Measurements from ENCODE around the gene CREG1.
A peak's percentile ranks its signal among the peaks of the same experiment; 100 is the strongest.
"Not testable (repeated sequence)": the region's sequence is repeated elsewhere in the genome, so short reads cannot be mapped to it uniquely, and the experiment has no call there.

The CREG1 gene

GRCh38 chr1:167563579-167564246, 10.2 kb upstream of the CREG1 start:
- DNase-seq = no peak

DNA sequence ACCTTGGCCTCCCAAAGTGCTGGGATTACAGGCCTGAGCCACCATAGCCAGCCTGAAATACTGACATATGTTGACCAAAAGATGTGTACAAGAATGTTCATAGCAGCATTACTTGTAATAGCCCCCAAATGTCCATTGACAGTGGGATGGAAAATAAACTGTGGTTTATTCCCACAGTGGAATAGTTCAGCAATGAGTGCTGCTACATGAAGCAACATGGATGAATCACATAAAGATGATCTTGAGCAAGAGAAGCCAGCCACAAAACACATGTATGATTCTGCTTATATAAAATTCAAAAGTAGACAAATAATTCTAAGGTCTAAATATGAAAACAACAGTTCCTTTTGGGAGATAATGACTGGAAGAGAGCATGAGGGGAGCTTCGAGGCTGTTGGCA, 9.1 kb upstream of the CREG1 start:
- no peak for DNase-seq

DNA sequence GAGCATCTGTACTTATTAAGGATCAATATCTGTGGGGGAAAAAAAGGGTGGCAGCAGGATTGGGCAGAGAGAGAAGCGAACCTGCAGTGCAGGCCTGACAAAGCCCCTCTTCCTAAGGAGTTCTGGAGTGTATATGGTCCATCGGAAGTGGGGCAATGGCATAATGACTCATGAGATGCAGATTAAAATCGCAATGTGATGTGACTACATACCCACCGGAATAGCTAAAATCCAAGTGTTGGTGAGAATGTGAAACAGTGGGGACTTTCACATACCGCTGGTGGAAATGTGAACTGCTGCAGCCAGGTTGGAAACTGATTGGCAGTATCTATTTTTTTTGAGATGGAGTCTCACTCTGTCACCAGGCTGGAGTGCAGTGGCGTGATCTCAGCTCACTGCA, 8.2 kb upstream of the CREG1 start:
- DNase-seq = no peak

GRCh38 chr1:167555971-167556714, 2.6 kb upstream of the CREG1 start:
- peak; percentile 77 for DNase-seq

GRCh38 chr1:167555072-167555471, 1.5 kb upstream of the CREG1 start:
- DNase-seq = not testable (repeated sequence)

DNA sequence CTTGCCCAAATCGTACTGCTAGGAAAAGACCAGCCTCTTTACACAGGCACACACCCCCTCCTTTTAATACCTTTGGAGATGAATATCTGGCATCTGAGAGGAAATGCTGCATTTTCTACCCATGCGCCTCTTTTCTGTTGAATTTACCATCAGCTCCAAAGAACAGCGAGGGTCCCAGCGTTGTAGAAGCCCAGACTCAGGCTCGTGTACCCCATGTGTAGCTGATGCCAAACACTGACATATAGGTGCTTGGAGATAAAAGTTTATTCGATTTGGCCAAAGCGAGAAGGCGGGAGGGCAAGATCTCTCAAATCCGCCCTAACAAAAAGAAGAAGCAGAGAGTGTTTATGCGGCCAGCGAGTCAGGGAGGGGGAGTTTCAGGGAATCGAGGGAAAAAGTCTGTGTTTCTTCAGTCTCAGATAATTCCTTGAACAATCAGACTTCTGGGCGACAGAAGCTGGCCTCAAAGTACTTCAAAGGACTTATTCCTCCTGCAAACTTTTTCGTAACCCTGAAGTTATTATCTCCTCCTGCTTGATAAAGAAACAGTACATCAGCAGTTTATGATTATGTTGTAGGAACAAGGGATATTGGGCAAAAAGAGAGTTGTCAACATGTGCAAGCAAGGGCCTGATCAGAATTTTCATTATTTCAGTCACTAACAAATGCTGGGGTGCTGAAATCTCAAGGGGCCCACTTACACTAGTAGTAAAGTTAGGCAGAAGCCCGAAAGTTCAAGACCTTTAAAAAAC, 642 bp upstream of the CREG1 start:
- DNase-seq = no peak

GRCh38 chr1:167551362-167551761, 2.2 kb downstream of the CREG1 start:
- DNase-seq = no peak

DNA sequence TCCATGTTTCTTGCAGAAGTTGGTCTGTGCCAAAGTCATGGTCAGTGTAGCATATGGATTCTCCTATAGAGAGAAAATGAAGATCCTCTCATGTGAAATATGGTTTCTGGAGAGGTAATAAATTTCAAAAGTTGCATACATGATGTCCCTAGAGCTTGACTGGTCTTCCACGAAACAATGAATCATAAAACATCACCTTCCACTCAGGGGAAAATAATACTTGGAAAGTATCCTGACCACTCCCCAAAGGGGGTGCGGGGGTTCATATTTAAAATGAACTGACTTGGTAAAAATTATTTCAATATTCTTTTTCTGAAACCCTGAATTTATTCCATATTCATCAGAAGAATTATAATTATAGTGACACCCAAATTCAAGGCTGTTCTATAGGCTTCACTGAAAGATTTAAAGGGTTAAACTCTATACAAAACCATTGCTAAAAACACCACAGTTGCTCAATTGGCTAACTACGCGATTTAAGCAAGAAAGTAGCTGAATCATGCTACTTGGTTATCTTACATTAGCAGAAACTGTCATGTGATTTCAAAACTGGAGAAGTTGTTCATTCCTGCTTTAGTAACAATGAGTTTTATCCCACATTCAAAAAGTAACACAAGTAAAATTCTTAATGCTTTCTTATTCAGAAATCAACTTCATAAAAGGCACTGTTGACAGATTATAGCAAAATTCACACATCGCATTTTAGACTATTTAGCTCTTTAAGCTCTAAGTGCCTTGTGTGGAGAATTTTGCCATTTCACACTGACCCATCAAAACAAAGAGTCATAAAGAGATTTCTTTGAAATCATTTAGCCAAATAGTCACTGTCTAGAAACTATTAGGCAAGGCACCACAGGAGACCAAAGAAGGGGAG, 5.3 kb downstream of the CREG1 start:
- no peak for DNase-seq

GRCh38 chr1:167546935-167547334, 6.6 kb downstream of the CREG1 start:
- DNase-seq = no peak

GRCh38 chr1:167545349-167545748, 8.2 kb downstream of the CREG1 start:
- DNase-seq = no peak

DNA sequence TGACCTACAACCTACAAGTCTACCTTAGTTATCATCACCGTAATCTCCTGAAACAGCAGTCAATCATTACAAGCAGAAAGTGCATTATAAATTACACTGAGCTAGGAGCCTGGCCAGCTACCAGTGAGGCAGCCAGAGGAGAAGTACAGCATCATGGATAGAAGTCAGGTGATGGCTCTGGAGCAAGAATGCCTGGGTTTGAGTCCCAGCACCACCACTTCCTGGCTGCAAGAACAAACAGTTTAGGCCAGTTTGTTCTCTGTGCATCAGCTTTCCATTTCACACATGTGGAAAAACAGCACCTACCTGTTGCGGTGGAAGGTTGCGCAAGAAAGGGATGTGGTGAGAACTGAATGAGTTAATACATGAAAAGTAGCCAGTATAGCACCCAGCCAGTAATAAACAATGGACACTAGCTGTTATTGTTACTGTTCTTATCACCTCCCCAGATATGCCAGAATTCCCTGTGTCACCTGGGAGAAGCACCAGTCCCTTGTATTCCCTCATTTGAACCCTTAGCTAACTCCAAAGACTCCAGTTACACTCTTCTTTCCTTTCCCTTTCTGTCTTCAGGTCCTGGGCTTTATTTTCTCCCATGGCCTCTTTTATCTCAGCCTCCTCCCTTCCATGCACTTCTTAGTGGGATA, 9.0 kb downstream of the CREG1 start:
- no peak for DNase-seq

DNA sequence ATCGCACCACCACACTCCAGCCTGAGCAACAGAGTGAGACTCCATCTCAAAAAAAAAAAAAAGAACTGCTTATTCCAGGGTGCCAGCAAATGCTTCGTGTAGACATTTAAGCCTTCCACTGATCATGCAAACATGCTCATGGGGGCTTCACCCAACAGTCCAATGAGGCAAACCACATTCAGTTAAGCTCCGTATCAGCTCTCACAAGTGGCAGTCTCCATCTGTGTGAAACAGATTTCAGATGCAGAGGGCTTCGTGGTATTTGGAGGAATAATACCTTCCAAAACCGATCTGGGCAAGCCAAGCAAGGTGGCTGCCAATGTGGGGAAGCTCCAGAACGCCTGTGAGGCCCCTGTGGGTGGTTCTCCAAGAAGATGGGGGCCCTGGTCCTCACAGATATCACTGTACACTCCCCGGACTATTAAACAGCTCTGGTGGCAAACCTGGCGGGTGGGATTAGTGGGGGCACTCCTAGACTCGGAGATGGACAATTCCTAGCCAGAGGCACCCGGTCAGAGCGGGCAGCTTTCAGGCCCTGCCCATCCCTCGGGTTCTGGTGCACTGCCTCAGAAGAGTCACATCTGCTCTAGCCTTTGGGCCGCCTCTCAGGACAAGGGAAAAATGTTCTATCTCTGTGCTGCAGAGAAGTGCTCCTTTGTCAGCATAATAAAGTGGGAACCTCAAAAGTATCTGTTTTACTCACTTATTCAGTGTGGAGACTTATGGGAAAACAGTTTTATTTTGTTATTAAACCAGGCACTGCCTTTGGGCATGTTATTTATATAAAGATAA, 10.2 kb downstream of the CREG1 start:
- no peak for DNase-seq

DNA sequence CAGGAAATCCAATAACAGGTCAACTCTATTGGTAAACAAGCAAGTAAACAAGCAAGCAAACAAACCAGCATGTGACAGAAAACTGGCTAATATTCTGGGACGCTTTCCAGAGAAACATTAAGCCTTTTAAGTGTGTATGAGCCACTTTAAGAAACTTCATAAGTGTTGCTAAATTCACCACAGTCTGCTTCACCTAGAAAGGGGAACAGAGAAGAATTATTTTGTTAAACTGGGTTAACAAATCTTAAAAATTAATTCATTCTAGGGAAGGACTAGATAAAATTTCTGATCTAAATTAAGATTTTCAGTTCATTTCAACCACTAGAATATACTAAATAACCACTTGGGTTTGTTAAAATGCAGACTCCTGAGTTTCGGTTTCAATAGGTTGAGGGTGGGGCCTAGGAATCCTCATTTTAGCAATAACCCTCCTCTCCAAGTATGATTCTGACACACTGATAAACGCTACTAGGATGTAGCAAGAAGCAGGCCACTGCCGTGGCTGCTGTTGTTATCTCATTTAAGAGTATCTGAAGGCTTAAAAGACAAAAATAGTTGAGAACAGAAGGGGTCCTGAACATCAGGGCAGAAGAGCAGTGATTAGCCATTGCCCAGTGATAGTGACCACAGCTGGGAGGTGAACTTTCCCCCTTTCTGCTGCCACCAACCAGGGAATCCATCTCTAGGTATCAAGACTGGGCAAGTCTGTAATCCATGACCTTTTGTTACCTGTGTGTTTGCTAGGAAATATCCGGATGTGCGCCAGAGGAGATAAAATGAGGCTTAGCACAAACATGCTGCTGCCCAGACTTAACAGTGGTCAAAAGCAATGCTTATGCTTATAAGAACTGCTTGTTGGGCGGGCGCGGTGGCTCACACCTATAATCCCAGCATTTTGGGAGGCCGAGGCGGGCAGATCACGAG, 11.2 kb downstream of the CREG1 start:
- no peak for DNase-seq

- DNase-seq = no peak
Measured at GRCh38 chr1:167541610-167542009, 12.0 kb downstream of the CREG1 start.

GRCh38 chr1:167541003-167541402, 12.6 kb downstream of the CREG1 start:
- no peak for DNase-seq

- DNase-seq = no peak
Measured at GRCh38 chr1:167538657-167539056, 14.9 kb downstream of the CREG1 start.

DNA sequence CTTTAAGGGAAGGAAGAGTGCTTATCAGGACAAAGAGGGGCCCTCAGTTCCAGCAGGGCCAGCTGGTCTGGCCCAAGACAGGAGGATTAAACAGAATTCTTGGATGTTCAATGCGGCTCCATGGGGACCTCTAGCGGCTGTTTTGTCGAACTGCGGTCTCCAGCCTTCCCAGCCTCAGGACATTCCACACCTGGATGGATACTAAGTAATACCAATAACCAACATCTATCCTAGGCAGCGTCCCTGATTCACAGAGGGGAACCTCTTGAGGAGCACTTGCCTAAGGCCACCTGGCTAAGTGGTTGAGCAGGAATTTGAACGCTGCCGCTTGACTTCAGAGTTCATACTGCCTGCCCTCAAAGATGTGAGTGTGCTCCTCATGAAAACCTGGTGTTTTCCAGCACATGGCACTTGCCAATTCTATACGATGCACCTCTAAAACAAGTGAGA, 19.7 kb downstream of the CREG1 start:
- DNase-seq = peak; percentile 66

- DNase-seq = no peak
Measured at GRCh38 chr1:167532964-167533824, 20.4 kb downstream of the CREG1 start.

DNA sequence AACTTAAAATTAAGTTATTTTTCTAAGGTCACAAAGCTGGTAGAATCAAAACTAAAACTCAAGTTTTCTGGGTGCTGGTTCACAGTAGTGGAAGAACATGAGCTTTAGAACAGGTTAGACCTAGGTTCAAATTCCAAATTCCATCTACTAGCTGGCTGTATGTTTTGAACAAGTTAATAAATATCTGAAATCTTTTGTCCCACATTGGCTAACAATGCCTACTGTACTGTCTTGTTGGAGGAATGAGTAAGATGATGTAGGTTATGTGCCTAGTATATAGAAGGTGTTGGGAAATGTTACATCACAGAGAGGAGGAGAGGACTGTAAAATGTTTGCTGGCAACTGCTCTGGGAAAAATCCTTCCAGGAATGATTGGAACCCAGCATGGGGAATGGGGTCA, 21.2 kb downstream of the CREG1 start:
- no peak for DNase-seq
